Measurements from ENCODE around the gene GPR62. TPM values are rescaled to one million over a fixed set of nuclear protein-coding genes. Genes with fewer than 3 reads are reported as not detected.

Gene GPR62
- total and polyA plus RNA-seq, 2 experiments from 2014 or later = 0.10 to 0.38 TPM

GRCh38 chr3:51961011-51961410, 5.8 kb downstream of the GPR62 start (continued):
- TF ChIP-seq ZNF462 (CRISPR knock-in tag; IDR thresholded peaks at IDR 0.05) (no peak), NANOG (IDR thresholded peaks at IDR 0.05; ENCODE audit: borderline replicate concordance) (no peak)

GRCh38 chr3:51961602-51962569, 6.7 kb downstream of the GPR62 start:
- Histone ChIP-seq H3K27me3 (ENCODE audit: insufficient read depth) (peaks cover 15% of the 10 kb centered on the region; the same call in 1 of the 2 replicates), H3K79me2 (replicated peaks; ENCODE audit: insufficient read depth) (no peaks in the 10 kb centered on the region), H3K36me3 (ENCODE audit: insufficient read depth) (no peaks in the 10 kb centered on the region), H3K4me2 (no peak overlapping the region), H3K27ac (ENCODE audit: low read depth) (no peak overlapping the region), H4K20me1 (replicated peaks; ENCODE audit: insufficient read depth) (no peaks in the 10 kb centered on the region; the same call in 1 of the 2 replicates), H3K4me3 (no peak overlapping the region), H2AFZ (no peak overlapping the region), H3K9me2 (ENCODE audit: insufficient read depth) (no peaks in the 10 kb centered on the region), H3F3A (replicated peaks; ENCODE audit: low read depth) (0 out of 2 replicates have a peak, but pooled peaks cover 2% of the 10 kb centered on the region), H3K4me1 (ENCODE audit: insufficient read depth) (peaks cover 21% of the 10 kb centered on the region; the same call in 1 of the 2 replicates)
- peaks cover 34% of the 10 kb centered on the region for H3K4me1 Mint-ChIP-seq
- no peak overlapping the region; the same call in 2 of the 3 replicates for H3K4me3 Mint-ChIP-seq
- H3K27ac Mint-ChIP-seq = no peak overlapping the region
- ATAC-seq = no peak
- peaks cover 7% of the 10 kb centered on the region; the same call in 2 of the 3 replicates for H3K36me3 Mint-ChIP-seq (ENCODE audit: low read depth)
- peaks cover 32% of the 10 kb centered on the region for H3K27me3 Mint-ChIP-seq (ENCODE audit: insufficient read depth, low read depth, poor library complexity)
- no peak for DNase-seq (ENCODE audit: low spot score)
- no peaks in the 10 kb centered on the region; the same call in 2 of the 3 replicates for H3K9me3 Mint-ChIP-seq
- TF ChIP-seq ZNF462 (CRISPR knock-in tag; IDR thresholded peaks at IDR 0.05) (no peak), POLR2AphosphoS5 (IDR thresholded peaks at IDR 0.05; ENCODE audit: low read depth) (no peak), EZH2 (IDR thresholded peaks at IDR 0.05; ENCODE audit: low read depth, unreplicated experiment) (no peak), NANOG (IDR thresholded peaks at IDR 0.05; ENCODE audit: borderline replicate concordance) (no peak), EZH2phosphoT487 (IDR thresholded peaks at IDR 0.05; ENCODE audit: unreplicated experiment) (no peak), STAT1 (IDR thresholded peaks at IDR 0.05; ENCODE audit: unreplicated experiment) (no peak)
